Heart left ventricle (tissue), 13 donors: ENCODE data around the gene PARP8.

ENCODE experiments used
- POLR2A ChIP-seq, 2 donors: fragments of 450-650 bp; IDR thresholded peaks; one replicate each; pipeline ENCODE4 v1.6.1; 2017; ENCODE audit warnings: antibody characterized with exemption in 2 of 2, mild to moderate bottlenecking in 2 of 2, moderate library complexity in 2 of 2
- TF ChIP-seq, protein P1 (sequence below), 12 donors: fragments of 200-600 bp; sonication (generic) in 4 of 12; IDR thresholded peaks; one replicate each; pipeline versions ENCODE4 v1.5.0 to v1.8.0; 2018 to 2022; ENCODE audit warnings: antibody characterized with exemption in 12 of 12, mild to moderate bottlenecking in 5 of 12
- donor health status: ischemic (EF 13 %, LVEDD 7.1; RV severe dilation, severe dysfunction).
- donor health status: DM: no; HTN: yes; CAD: no.
- donor health status: DM: no; HTN: no; CAD: no.
- donor health status: ischemic (EF 25% LVEDD 6.9; RV normal size, moderate dysfunction).
- donor health status: ischemic (EF 25% LVEDD 5.7; RV mildly dilated, moderate dysfunction).
- donor health status: ischemic (EF 35%, LVEDD 5.7; RV mildly dilated, moderate dysfunction).
- donor health status: nonischemic (EF 11% LVEDD 7.7; RV severe dilation, severe dysfunction).
- donor health status: DM: yes; HTN: yes; CAD: no.
- donor health status: PGD.
- donor health status: ischemic (EF 29% LVEDD 5.4; RV normal size, mild dysfunction).
- donor health status: nonischemic (EF 23%, LVEDD 6.1; RV moderate dilation, normal function).

- TF ChIP-seq, protein P1, sequence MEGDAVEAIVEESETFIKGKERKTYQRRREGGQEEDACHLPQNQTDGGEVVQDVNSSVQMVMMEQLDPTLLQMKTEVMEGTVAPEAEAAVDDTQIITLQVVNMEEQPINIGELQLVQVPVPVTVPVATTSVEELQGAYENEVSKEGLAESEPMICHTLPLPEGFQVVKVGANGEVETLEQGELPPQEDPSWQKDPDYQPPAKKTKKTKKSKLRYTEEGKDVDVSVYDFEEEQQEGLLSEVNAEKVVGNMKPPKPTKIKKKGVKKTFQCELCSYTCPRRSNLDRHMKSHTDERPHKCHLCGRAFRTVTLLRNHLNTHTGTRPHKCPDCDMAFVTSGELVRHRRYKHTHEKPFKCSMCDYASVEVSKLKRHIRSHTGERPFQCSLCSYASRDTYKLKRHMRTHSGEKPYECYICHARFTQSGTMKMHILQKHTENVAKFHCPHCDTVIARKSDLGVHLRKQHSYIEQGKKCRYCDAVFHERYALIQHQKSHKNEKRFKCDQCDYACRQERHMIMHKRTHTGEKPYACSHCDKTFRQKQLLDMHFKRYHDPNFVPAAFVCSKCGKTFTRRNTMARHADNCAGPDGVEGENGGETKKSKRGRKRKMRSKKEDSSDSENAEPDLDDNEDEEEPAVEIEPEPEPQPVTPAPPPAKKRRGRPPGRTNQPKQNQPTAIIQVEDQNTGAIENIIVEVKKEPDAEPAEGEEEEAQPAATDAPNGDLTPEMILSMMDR (IDR thresholded peaks at IDR 0.05) = no peak
- no peak for TF ChIP-seq POLR2A (IDR thresholded peaks at IDR 0.05)
Measured at GRCh38 chr5:50691399-50692016, 25.1 kb downstream of the PARP8 start.
